Cardiac fibroblast (primary cell): Measurements from ENCODE around the gene SAMMSON.

Experiments
- DNase-seq, 2 donors: peaks; one replicate each; pipeline versions ENCODE4 v3.0.0 to v3.0.0-alpha.2; 2010; ENCODE audit warnings: low read depth in 2 of 2
- H3K4me3 ChIP-seq, 2 donors: replicated peaks in 1 of 2; 1 replicate in 1 of 2; 2 replicates in 1 of 2; pipeline ENCODE4 v1.5.1; 2011; ENCODE audit warnings: low read depth in 2 of 2, low read length in 2 of 2, mild to moderate bottlenecking in 2 of 2, moderate library complexity in 1 of 2
- TF ChIP-seq, protein P1 (sequence below): IDR thresholded peaks from one replicate; pipeline ENCODE4 v1.5.1; 2011; ENCODE audit warnings: low read depth, mild to moderate bottlenecking, low read length, inconsistent platforms

Gene SAMMSON

DNA sequence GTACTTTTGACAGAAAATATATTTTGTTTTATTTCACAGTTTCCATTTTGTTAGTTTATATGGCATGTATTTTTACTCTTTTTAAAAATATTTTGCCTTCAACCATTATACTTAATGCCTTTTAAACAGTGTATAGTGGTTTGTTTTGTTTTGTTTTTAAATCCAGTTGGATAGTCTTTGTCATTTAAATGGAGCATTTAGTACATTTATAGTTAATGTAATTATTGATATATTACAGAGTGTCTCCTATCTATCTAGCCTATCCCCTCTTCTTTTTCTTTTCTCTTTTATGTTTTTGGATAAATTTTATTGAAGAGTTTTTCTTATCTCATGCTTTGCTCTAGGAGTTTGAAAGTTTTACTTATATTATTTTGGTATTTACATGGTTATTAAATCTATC is 3.6 kb downstream of the SAMMSON start:
- H3K4me3 ChIP-seq = no peak overlapping the region
- DNase-seq = no peak
- TF ChIP-seq, protein P1, sequence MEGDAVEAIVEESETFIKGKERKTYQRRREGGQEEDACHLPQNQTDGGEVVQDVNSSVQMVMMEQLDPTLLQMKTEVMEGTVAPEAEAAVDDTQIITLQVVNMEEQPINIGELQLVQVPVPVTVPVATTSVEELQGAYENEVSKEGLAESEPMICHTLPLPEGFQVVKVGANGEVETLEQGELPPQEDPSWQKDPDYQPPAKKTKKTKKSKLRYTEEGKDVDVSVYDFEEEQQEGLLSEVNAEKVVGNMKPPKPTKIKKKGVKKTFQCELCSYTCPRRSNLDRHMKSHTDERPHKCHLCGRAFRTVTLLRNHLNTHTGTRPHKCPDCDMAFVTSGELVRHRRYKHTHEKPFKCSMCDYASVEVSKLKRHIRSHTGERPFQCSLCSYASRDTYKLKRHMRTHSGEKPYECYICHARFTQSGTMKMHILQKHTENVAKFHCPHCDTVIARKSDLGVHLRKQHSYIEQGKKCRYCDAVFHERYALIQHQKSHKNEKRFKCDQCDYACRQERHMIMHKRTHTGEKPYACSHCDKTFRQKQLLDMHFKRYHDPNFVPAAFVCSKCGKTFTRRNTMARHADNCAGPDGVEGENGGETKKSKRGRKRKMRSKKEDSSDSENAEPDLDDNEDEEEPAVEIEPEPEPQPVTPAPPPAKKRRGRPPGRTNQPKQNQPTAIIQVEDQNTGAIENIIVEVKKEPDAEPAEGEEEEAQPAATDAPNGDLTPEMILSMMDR = no peak

DNA sequence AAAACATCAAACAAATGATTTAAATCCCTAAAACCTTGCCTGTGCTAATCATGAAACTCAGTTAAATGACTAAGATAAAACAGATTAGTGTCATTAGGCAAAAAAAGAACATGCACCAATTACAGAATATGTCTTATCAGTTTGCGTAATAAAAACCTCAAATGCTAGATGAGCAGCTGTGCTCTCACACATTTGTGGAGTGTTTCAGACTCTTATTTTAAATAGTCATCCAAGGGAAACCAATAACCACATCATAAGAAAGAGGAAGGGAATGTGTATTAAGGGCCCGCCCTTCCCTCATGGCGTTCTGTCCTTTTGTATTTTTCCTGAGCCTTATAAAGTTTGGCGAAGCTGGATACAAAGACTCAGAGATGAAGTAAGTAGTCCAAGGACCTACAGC is 6.6 kb downstream of the SAMMSON start:
- H3K4me3 ChIP-seq = no peak overlapping the region
- DNase-seq = no peak
- TF ChIP-seq, protein P1 = no peak

DNA sequence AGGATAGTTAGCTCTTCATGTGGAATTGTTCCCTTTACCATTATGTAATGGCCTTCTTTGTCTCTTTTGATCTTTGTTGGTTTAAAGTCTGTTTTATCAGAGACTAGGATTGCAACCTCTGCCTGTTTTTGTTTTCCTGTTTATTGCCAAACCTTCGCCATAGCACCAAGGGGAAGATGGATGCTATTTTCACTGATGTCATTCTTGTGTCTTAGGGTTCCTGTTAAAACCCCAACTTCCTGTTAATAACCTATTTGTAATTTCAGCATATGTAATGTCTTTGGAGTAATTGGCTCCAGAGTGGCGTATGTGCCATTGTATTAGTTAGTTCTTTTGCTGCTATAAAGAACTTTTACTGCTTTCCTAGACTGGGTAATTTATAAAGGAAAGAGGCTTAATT is 10.8 kb downstream of the SAMMSON start:
- no peak overlapping the region for H3K4me3 ChIP-seq
- no peak for DNase-seq
- TF ChIP-seq, protein P1 = no peak

DNA sequence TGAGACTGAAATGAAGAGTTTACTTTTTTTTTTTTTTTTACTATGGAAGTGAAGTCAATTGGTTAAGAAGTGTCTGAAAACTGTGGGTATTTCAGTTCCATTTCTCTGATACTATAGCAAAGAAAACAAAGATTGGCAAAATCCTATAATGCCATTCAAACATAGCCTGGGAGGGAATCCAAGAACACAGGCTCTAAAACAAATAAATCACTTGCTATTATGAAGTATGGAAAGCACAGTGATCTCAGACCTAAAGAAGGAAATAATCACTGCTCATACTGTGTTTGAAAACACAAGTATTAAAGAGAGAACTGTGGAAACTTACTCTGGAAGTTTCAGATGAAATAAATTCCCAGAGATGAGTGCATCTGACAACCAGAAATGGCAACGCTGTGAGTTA is 12.0 kb downstream of the SAMMSON start:
- TF ChIP-seq, protein P1 = no peak
- no peak overlapping the region for H3K4me3 ChIP-seq
- DNase-seq = no peak

DNA sequence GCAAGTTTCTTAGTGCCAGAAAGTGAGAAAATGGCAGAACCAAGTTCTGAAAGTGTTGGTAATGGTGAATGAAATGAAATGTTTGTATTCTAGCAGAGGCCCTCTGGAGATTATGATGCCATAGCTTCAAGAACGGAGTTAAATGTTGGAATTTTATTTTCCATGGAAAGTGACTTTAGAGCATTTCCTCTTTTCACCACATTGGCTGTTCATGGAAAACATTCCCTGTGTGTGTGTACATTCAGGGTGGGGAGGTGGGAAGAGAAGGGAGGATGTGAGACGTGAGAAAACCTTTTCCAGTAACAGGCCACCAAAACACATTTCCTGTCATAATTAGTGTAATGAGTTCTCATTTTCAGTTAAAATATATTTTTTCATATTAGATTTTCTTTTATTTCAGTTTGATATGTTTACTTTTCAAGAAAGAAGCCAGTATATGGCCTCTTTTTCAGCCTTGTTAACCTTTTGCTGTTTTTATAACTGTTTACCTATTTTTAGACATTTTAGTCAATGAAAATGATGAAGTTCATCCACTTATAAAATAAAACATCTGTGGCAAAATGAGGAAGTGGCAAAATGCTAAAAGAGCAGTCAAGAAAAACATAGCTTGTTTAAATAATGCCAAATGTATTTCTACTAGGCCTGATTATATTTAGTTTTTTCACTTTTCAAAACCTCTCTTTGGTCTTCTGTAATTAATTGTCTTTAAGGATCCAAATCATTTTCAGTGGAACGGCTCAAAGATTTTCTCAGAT is 21.6 kb downstream of the SAMMSON start:
- H3K4me3 ChIP-seq = no peak overlapping the region
- no peak for DNase-seq
- TF ChIP-seq, protein P1 = no peak

DNA sequence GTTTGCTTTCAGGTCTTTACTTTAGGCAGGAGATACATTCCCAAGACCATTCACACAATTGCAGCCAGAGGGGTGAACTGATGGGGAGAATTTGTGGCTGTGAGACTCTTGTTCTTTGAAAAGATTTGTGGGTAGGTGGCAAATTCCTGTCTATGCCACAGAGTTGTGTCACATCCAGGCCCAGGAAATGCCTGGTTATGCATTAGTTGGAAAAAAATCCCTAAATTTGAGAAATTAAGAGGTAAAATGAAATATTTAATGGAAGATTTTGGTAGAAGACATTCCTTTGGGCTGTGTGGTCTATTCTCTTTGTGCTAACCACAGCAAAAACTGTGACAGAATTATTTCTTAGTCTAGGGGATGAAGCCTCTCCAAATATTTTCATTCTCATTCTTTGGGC is 28.8 kb downstream of the SAMMSON start:
- no peak for DNase-seq
- TF ChIP-seq, protein P1 = no peak

DNA sequence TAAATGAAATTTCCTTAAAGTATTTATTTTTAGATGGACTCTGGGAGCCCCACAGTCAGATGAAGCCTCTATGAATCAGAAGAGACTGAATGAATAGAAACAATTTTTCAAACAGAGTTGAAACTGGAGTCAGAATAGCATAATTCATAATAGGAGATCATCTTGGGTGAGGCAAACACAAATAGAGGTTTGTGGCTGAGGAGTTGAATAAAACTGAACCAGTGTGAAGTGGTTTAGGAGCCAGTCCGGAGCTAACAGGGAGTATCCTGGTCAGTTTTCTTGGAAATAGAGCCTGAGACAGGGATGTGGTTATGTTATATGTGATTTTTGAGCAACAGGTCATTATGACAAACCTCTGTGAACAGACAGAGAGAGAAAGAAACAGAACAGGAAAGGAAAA is 39.2 kb downstream of the SAMMSON start:
- TF ChIP-seq, protein P1 = no peak
- H3K4me3 ChIP-seq = no peak overlapping the region

More for the DNA sequence above, 28.8 kb downstream of the SAMMSON start:
- H3K4me3 ChIP-seq = no peak overlapping the region

More for the DNA sequence above, 39.2 kb downstream of the SAMMSON start:
- no peak for DNase-seq
